ENCODE results near the gene PHF21A.

PHF21A gene

GRCh38 chr11:45935349-45936064 is 185.7 kb downstream of the PHF21A start:
- H3K9me3 ChIP-seq (ENCODE audit: insufficient read depth, low read depth, low read length), result no peaks in the 10 kb centered on the region
- H3K9ac ChIP-seq (ENCODE audit: low read depth, low read length, poor library complexity, severe bottlenecking), result no peak overlapping the region
- no peaks in the 10 kb centered on the region for H3K9me2 ChIP-seq (replicated peaks; ENCODE audit: low read depth, low read length)
- H3K36me3 ChIP-seq (ENCODE audit: insufficient read depth, low read length), result peaks cover 58% of the 10 kb centered on the region; the same call in 1 of the 2 replicates
- H3K4me2 ChIP-seq (ENCODE audit: low read depth, low read length, poor library complexity, severe bottlenecking), result no peak overlapping the region
- no peaks in the 10 kb centered on the region for H3K79me2 ChIP-seq (ENCODE audit: insufficient read depth, low read length)
- H3K4me1 ChIP-seq (ENCODE audit: insufficient read depth, low read length, poor library complexity, severe bottlenecking), result no peaks in the 10 kb centered on the region
- no peak for TF ChIP-seq CTCF (conservative IDR thresholded peaks at IDR 0.05; ENCODE audit: low read length)
- TF ChIP-seq EZH2phosphoT487 (IDR thresholded peaks at IDR 0.05; ENCODE audit: borderline replicate concordance), result no peak
- no peak overlapping the region for H2AFZ ChIP-seq (ENCODE audit: low read length)
- H3K27me3 ChIP-seq (ENCODE audit: insufficient read depth, low read length, poor library complexity, severe bottlenecking), result no peaks in the 10 kb centered on the region
- H3K4me3 ChIP-seq (ENCODE audit: low read length, poor library complexity, severe bottlenecking), result no peak overlapping the region
- H3F3A ChIP-seq (ENCODE audit: low read depth), result no peaks in the 10 kb centered on the region
- no peaks in the 10 kb centered on the region for H4K20me1 ChIP-seq (ENCODE audit: insufficient read depth, low read length, poor library complexity, severe bottlenecking)

DNA sequence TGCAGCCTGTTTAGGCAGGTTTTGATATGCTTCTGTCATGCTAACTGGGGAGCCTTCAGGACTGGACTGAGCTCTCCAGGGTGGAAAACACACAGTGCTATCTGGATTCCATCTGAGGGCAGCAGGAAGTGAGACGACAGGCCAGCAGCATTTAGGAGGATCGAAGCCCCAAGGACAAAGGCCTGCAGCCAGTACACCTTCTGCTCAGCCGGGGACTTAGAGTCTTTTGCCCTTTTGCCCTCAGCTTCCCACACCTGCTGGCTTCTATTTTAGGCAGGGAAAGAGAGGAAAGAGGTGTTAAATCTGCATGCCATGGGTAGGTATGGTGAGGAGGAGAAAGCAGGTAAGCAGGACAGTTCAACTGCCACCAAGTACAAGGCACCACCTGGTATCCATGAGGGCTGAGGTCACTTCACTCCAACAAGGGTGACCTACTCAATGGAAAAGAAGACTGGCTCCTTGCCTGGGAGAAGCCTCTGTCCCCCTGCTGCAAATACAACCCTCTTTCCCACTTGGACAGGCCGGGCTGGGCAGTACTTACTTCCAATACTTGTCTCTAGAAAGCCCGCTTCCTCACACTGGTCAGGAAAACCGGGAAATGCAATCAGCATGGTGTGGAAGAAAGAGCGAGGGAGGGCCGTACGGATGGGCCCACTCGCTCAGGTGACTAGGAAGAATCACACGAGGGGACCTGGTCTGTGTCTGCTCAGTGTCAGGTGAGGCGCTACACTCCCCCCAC is 186.5 kb downstream of the PHF21A start:
- no peaks in the 10 kb centered on the region for H3K9me3 ChIP-seq (ENCODE audit: insufficient read depth, low read depth, low read length)
- H4K20me1 ChIP-seq (ENCODE audit: insufficient read depth, low read length, poor library complexity, severe bottlenecking), result no peaks in the 10 kb centered on the region
- no peaks in the 10 kb centered on the region for H3K27me3 ChIP-seq (ENCODE audit: insufficient read depth, low read length, poor library complexity, severe bottlenecking)
- no peak overlapping the region for H2AFZ ChIP-seq (ENCODE audit: low read length)
- no peaks in the 10 kb centered on the region for H3K9me2 ChIP-seq (replicated peaks; ENCODE audit: low read depth, low read length)
- H3K4me3 ChIP-seq (ENCODE audit: low read length, poor library complexity, severe bottlenecking), result no peak overlapping the region
- peaks cover 58% of the 10 kb centered on the region; the same call in 1 of the 2 replicates for H3K36me3 ChIP-seq (ENCODE audit: insufficient read depth, low read length)
- H3K4me2 ChIP-seq (ENCODE audit: low read depth, low read length, poor library complexity, severe bottlenecking), result no peak overlapping the region
- no peak overlapping the region for H3K9ac ChIP-seq (ENCODE audit: low read depth, low read length, poor library complexity, severe bottlenecking)
- H3K4me1 ChIP-seq (ENCODE audit: insufficient read depth, low read length, poor library complexity, severe bottlenecking), result no peaks in the 10 kb centered on the region
- H3K79me2 ChIP-seq (ENCODE audit: insufficient read depth, low read length), result no peaks in the 10 kb centered on the region
- H3F3A ChIP-seq (ENCODE audit: low read depth), result no peaks in the 10 kb centered on the region
- TF ChIP-seq EZH2phosphoT487 (IDR thresholded peaks at IDR 0.05; ENCODE audit: borderline replicate concordance), result no peak
- TF ChIP-seq CTCF (conservative IDR thresholded peaks at IDR 0.05; ENCODE audit: low read length), result no peak

- no peaks in the 10 kb centered on the region for H3K27me3 ChIP-seq (ENCODE audit: insufficient read depth, low read length, poor library complexity, severe bottlenecking)
- H3K4me1 ChIP-seq (ENCODE audit: insufficient read depth, low read length, poor library complexity, severe bottlenecking), result no peaks in the 10 kb centered on the region
- H3K79me2 ChIP-seq (ENCODE audit: insufficient read depth, low read length), result no peaks in the 10 kb centered on the region
- H3K9me3 ChIP-seq (ENCODE audit: insufficient read depth, low read depth, low read length), result no peaks in the 10 kb centered on the region
- H3F3A ChIP-seq (ENCODE audit: low read depth), result no peaks in the 10 kb centered on the region
- peaks cover 58% of the 10 kb centered on the region; the same call in 1 of the 2 replicates for H3K36me3 ChIP-seq (ENCODE audit: insufficient read depth, low read length)
- no peaks in the 10 kb centered on the region for H4K20me1 ChIP-seq (ENCODE audit: insufficient read depth, low read length, poor library complexity, severe bottlenecking)
- no peak for TF ChIP-seq EZH2phosphoT487 (IDR thresholded peaks at IDR 0.05; ENCODE audit: borderline replicate concordance)
- no peaks in the 10 kb centered on the region for H3K9me2 ChIP-seq (replicated peaks; ENCODE audit: low read depth, low read length)
- H3K4me3 ChIP-seq (ENCODE audit: low read length, poor library complexity, severe bottlenecking), result no peak overlapping the region
- H3K4me2 ChIP-seq (ENCODE audit: low read depth, low read length, poor library complexity, severe bottlenecking), result no peak overlapping the region
- H3K9ac ChIP-seq (ENCODE audit: low read depth, low read length, poor library complexity, severe bottlenecking), result no peak overlapping the region
- no peak overlapping the region for H2AFZ ChIP-seq (ENCODE audit: low read length)
These were observed 187.2 kb downstream of the PHF21A start for GRCh38 chr11:45933846-45934579.
